OCI-LY3 (cell line): ENCODE data around the gene DACT2.
"Not testable (repeated sequence)": the region's sequence is repeated elsewhere in the genome, so short reads cannot be mapped to it uniquely, and the experiment has no call there.

Experiments
- H2AFZ ChIP-seq: fragments of 200-600, 300-600 bp; shearing (Covaris generic); 2 replicates; pipeline ENCODE4 v1.6.0; 2014; ENCODE audit warnings: antibody characterized with exemption, low read depth, low read length
- H3K27ac ChIP-seq: fragments of 200-600, 300-600 bp; sonication (generic); 2 replicates; pipeline ENCODE4 v1.5.1; 2014; ENCODE audit warnings: mild to moderate bottlenecking, low read length, moderate library complexity, mixed read lengths
- H3K27me3 ChIP-seq: fragments of 200-600, 300-600 bp; sonication (generic); 2 replicates; pipeline ENCODE4 v1.6.1; 2014; ENCODE audit warnings: low read depth, low read length, mixed read lengths
- H3K36me3 ChIP-seq: fragments of 200-600, 300-600 bp; sonication (generic); replicated peaks from 2 replicates; pipeline ENCODE3; 2014; ENCODE audit warnings: low read depth, low read length, mixed read lengths
- H3K4me1 ChIP-seq: fragments of 300-600, 200-600 bp; sonication (generic); 2 replicates; pipeline ENCODE4 v1.6.1; 2014; ENCODE audit warnings: low read length, mixed read lengths
- H3K4me2 ChIP-seq: fragments of 200-600, 300-600 bp; sonication (generic); 2 replicates; pipeline ENCODE4 v1.6.1; 2014; ENCODE audit warnings: low read length, mixed read lengths
- H3K4me3 ChIP-seq: fragments of 300-600, 200-600 bp; sonication (generic); 2 replicates; pipeline ENCODE4 v1.5.1; 2014; ENCODE audit warnings: antibody characterized with exemption, mild to moderate bottlenecking, low read length, moderate library complexity
- H3K79me2 ChIP-seq: fragments of 300-600, 200-600 bp; shearing (Covaris generic); 2 replicates; pipeline ENCODE4 v1.6.1; 2014; ENCODE audit warnings: mild to moderate bottlenecking, low read length, mixed read lengths
- H3K9ac ChIP-seq: fragments of 300-600, 200-600 bp; shearing (Covaris generic); 2 replicates; pipeline ENCODE4 v1.6.0; 2014; ENCODE audit warnings: mild to moderate bottlenecking, low read length, moderate library complexity
- H3K9me3 ChIP-seq: fragments of 200-600, 300-600 bp; shearing (Covaris generic); 2 replicates; pipeline ENCODE4 v1.6.1; 2014; ENCODE audit warnings: low read length, mixed read lengths; ENCODE audit not compliant: insufficient read depth
- H4K20me1 ChIP-seq: fragments of 200-600, 300-600 bp; sonication (generic); 2 replicates; pipeline ENCODE4 v1.6.1; 2016; ENCODE audit warnings: low read length, mixed read lengths; ENCODE audit not compliant: insufficient read depth
- CTCF ChIP-seq: fragments of 200-600, 300-600 bp; sonication (generic); IDR thresholded peaks from 2 replicates; pipeline ENCODE4 v1.5.1; 2014; ENCODE audit warnings: antibody characterized with exemption, low read length, low read depth
- EZH2phosphoT487 ChIP-seq: fragments of 200-600 bp; shearing (Covaris generic); IDR thresholded peaks from 2 replicates; pipeline ENCODE4 v1.6.1; 2018; ENCODE audit warnings: antibody characterized with exemption, mixed run types, low read depth

DACT2 gene

GRCh38 chr6:168269455-168270243 is 49.9 kb downstream of the DACT2 start:
- no peaks in the 10 kb centered on the region for H3K36me3 ChIP-seq
- H3K4me3 ChIP-seq, result no peak overlapping the region
- H3K4me1 ChIP-seq, result no peaks in the 10 kb centered on the region
- H3K4me2 ChIP-seq, result no peak overlapping the region
- TF ChIP-seq EZH2phosphoT487 (no peak), CTCF (no peak)
- H3K9ac ChIP-seq, result no peak overlapping the region
- H2AFZ ChIP-seq, result no peak overlapping the region
- no peaks in the 10 kb centered on the region for H3K79me2 ChIP-seq
- no peaks in the 10 kb centered on the region for H3K27me3 ChIP-seq
- H3K9me3 ChIP-seq, result no peaks in the 10 kb centered on the region
- no peaks in the 10 kb centered on the region for H4K20me1 ChIP-seq
- H3K27ac ChIP-seq, result no peak overlapping the region

GRCh38 chr6:168268755-168269154 is 50.8 kb downstream of the DACT2 start:
- Histone ChIP-seq H3K36me3 (no peaks in the 10 kb centered on the region), H2AFZ (no peak overlapping the region), H3K4me3 (no peak overlapping the region), H3K27ac (no peak overlapping the region), H3K79me2 (no peaks in the 10 kb centered on the region), H4K20me1 (no peaks in the 10 kb centered on the region), H3K27me3 (no peaks in the 10 kb centered on the region), H3K9ac (no peak overlapping the region), H3K4me1 (no peaks in the 10 kb centered on the region), H3K9me3 (no peaks in the 10 kb centered on the region), H3K4me2 (no peak overlapping the region)
- TF ChIP-seq CTCF, result no peak
- no peak for TF ChIP-seq EZH2phosphoT487

- H3K36me3 ChIP-seq, H3K4me2 ChIP-seq, H4K20me1 ChIP-seq, H3K4me1 ChIP-seq, H3K27me3 ChIP-seq, H3K4me3 ChIP-seq, H3K27ac ChIP-seq, H3K9me3 ChIP-seq, H3K79me2 ChIP-seq, H3K9ac ChIP-seq, H2AFZ ChIP-seq: not testable (repeated sequence)
These were observed 51.8 kb downstream of the DACT2 start for GRCh38 chr6:168267779-168268178.

- Histone ChIP-seq H3K4me3 (no peak overlapping the region), H3K4me2 (no peak overlapping the region), H3K4me1 (no peaks in the 10 kb centered on the region), H3K9ac (no peak overlapping the region), H3K9me3 (no peaks in the 10 kb centered on the region), H3K79me2 (no peaks in the 10 kb centered on the region), H3K27ac (no peak overlapping the region), H3K27me3 (no peaks in the 10 kb centered on the region), H4K20me1 (no peaks in the 10 kb centered on the region), H2AFZ (no peak overlapping the region), H3K36me3 (no peaks in the 10 kb centered on the region)
- no peak for TF ChIP-seq CTCF
- TF ChIP-seq EZH2phosphoT487, result no peak
These were observed 53.5 kb downstream of the DACT2 start for GRCh38 chr6:168265827-168266815.
